Measurements from ENCODE around the gene PON3. TPM values are rescaled to one million over a fixed set of nuclear protein-coding genes. Genes with fewer than 3 reads are reported as not detected.
A peak's percentile ranks its signal among the peaks of the same experiment; 100 is the strongest.

PON3 gene
- total and polyA plus RNA-seq, 2 of the 13 experiments (the other 11 are each of a cell fraction or from before 2014, with no cell fraction given) = 23.6 to 37.8 TPM

- H3K27ac ChIP-seq (ENCODE audit: extremely low read length, insufficient read depth, low read length) = peak overlapping the region; percentile 60
- in situ Hi-C loops (cut with HindIII; ENCODE audit: extremely low pct_ligation_motif_present, low pct_unique_long_range_greater_than_20kb) = no loop called here
- TF ChIP-seq EP300 (IDR thresholded peaks at IDR 0.05; ENCODE audit: low read depth in 2 of 2, low read length in 2 of 2) = peak in 1 of 2 experiments; percentile 30; a peak in 1 of 4 replicates
- TF ChIP-seq EP300 (CRISPR knock-in tag; IDR thresholded peaks at IDR 0.05; ENCODE audit: borderline replicate concordance) = no peak
- no peak for TF ChIP-seq ZNF816 (CRISPR knock-in tag; IDR thresholded peaks at IDR 0.05; ENCODE audit: borderline replicate concordance)
- TF ChIP-seq GATAD2A (CRISPR knock-in tag; IDR thresholded peaks at IDR 0.05) = peak; percentile 58
- peak; percentile 31; the same call in 1 of the 2 replicates for TF ChIP-seq ZNF646 (CRISPR knock-in tag; IDR thresholded peaks at IDR 0.05)
- TF ChIP-seq ARID5B (CRISPR knock-in tag; IDR thresholded peaks at IDR 0.05) = 0 out of 2 replicates have a peak, but pooled peaks have one; percentile 33
- TF ChIP-seq RNF2 (conservative IDR thresholded peaks at IDR 0.05; ENCODE audit: low read depth) = no peak
- TF ChIP-seq SAP130 (CRISPR knock-in tag; IDR thresholded peaks at IDR 0.05; ENCODE audit: low read depth) = peak; percentile 19; the same call in 1 of the 2 replicates
- no peak for TF ChIP-seq SOX13 (IDR thresholded peaks at IDR 0.05)
- TF ChIP-seq SOX13 (CRISPR knock-in tag; conservative IDR thresholded peaks at IDR 0.05 in 1 of 2, IDR thresholded peaks at IDR 0.05 in 1 of 2) = peak in 1 of 2 experiments; percentile 34; a peak in 1 of 4 replicates
- no peak for TF ChIP-seq SOX6 (IDR thresholded peaks at IDR 0.05)
- TF ChIP-seq SOX6 (CRISPR knock-in tag; IDR thresholded peaks at IDR 0.05) = peak; percentile 38; the same call in 1 of the 2 replicates
- no peak for TF ChIP-seq ZFAT (CRISPR knock-in tag; conservative IDR thresholded peaks at IDR 0.05)
- peak; percentile 60; the same call in 1 of the 2 replicates for TF ChIP-seq CEBPG (CRISPR knock-in tag; IDR thresholded peaks at IDR 0.05)
- TF ChIP-seq FOXP1 (IDR thresholded peaks at IDR 0.05) = no peak
- peak; percentile 41; the same call in 1 of the 2 replicates for TF ChIP-seq FOXP1 (CRISPR knock-in tag; IDR thresholded peaks at IDR 0.05)
- DNase-seq (ENCODE audit: low spot score) (peak; percentile 25), FAIRE-seq (peak; percentile 4), ATAC-seq (peak; percentile 61)
- H2AFZ ChIP-seq (ENCODE audit: low read length) = no peak overlapping the region
- no peaks in the 10 kb centered on the region; the same call in 1 of the 2 replicates for H4K20me1 ChIP-seq (ENCODE audit: insufficient read depth, low read length)
- ChIA-PET POLR2A (interaction anchor here (0.8 to 4.8 kb wide), 6 partner anchors 10 to 26 kb away, joined by 3 to 19 read pairs (median 4); partner anchors contain the start of genes PON2 and PON3), CTCF (ENCODE audit: low intra/inter-chr PET ratio, low total read pairs) (no interaction called here)
- H3K9me3 ChIP-seq (ENCODE audit: low read length) = no peaks in the 10 kb centered on the region
- no peaks in the 10 kb centered on the region for H3K27me3 ChIP-seq (ENCODE audit: control insufficient read depth in 1 of 2, insufficient read depth in 2 of 2, low read length in 2 of 2)
- peaks cover 68% of the 10 kb centered on the region for H3K79me2 ChIP-seq (ENCODE audit: insufficient read depth, low read length)
- H3K9ac ChIP-seq (ENCODE audit: insufficient read depth, low read depth, low read length) = no peak overlapping the region
- H3K4me2 ChIP-seq (ENCODE audit: low read depth, low read length) = no peak overlapping the region
- no TSS peak for BruUV-seq (replicated peaks)
- H3K36me3 ChIP-seq (replicated peaks in 1 of 2; ENCODE audit: control insufficient read depth in 1 of 2, insufficient read depth in 2 of 2, low read length in 2 of 2) = peaks cover 4 to 31% of the 10 kb centered on the region in 2 experiments
- no peak overlapping the region for H3K4me3 ChIP-seq (replicated peaks in 1 of 3; ENCODE audit: insufficient read depth in 1 of 3, low read depth in 2 of 3, low read length in 3 of 3)
- H3K4me1 ChIP-seq (ENCODE audit: insufficient read depth, low read length) = peaks cover 64% of the 10 kb centered on the region
- intact Hi-C loops (cut with micrococcal nuclease; ENCODE audit: unreplicated experiment) = no loop called here
Observed at GRCh38 chr7:95421847-95422444, 25.8 kb upstream of the PON3 start.

Data from HepG2 (cell line).